Measurements from ENCODE around the gene FGF3. TPM values are rescaled to one million over a fixed set of nuclear protein-coding genes. Genes with fewer than 3 reads are reported as not detected.

Gene FGF3
- total RNA-seq, 1 donor from 2014 or later = not detected

DNA sequence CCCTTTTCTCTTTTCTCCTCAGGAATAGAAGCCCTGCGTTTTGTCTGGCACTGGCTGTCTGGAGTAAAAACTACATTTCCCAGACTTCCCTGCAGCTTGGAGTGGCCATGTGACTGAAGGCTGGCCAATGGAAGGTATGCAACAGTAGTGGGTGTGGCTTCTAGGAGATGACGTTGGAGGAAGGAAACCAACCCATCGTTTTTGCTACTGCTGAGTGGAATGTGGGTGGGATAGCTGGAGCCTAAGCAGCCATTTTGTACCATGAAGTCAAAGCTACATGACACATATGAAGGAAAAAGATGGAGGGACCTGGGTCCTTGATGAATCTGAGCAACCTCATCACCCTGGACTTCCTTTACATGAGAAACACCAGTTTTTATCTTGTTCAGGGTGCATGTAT, 19.6 kb downstream of the FGF3 start:
- H3K27me3 Mint-ChIP-seq (ENCODE audit: low read depth) = peaks cover 9% of the 10 kb centered on the region
- H3K4me3 Mint-ChIP-seq (ENCODE audit: unreplicated experiment) = no peak overlapping the region
- H3K36me3 Mint-ChIP-seq (ENCODE audit: low read depth) = no peaks in the 10 kb centered on the region
- no peak for DNase-seq (ENCODE audit: low spot score)
- no peaks in the 10 kb centered on the region for H3K9me3 Mint-ChIP-seq (ENCODE audit: low read depth)
- no peaks in the 10 kb centered on the region for H3K4me1 Mint-ChIP-seq (ENCODE audit: low read depth)
- TF ChIP-seq, protein P1, sequence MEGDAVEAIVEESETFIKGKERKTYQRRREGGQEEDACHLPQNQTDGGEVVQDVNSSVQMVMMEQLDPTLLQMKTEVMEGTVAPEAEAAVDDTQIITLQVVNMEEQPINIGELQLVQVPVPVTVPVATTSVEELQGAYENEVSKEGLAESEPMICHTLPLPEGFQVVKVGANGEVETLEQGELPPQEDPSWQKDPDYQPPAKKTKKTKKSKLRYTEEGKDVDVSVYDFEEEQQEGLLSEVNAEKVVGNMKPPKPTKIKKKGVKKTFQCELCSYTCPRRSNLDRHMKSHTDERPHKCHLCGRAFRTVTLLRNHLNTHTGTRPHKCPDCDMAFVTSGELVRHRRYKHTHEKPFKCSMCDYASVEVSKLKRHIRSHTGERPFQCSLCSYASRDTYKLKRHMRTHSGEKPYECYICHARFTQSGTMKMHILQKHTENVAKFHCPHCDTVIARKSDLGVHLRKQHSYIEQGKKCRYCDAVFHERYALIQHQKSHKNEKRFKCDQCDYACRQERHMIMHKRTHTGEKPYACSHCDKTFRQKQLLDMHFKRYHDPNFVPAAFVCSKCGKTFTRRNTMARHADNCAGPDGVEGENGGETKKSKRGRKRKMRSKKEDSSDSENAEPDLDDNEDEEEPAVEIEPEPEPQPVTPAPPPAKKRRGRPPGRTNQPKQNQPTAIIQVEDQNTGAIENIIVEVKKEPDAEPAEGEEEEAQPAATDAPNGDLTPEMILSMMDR (IDR thresholded peaks at IDR 0.05) = no peak
- H3K27ac Mint-ChIP-seq (ENCODE audit: unreplicated experiment) = no peak overlapping the region

DNA sequence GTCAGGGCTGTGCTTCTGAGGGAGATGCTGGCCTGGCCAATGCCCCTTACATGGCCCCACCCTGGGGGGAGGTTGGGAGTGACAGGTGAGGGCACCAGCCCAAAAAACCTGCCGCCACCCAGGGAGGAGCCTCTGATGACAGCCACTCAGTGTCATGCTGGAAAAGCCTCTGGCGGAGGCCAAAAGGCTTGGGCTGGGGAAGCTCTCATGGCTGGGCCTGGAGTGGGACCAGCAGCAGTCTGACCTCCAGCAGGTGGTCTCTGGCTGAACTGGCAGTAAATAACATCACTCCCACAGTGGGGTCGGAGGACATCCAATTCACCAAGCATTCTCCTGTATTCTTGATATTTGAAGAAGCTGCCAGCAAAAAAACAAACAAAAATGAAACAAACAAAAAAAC, 20.1 kb downstream of the FGF3 start:
- DNase-seq (ENCODE audit: low spot score) = no peak
- Mint-ChIP-seq H3K27me3 (ENCODE audit: low read depth) (peaks cover 5% of the 10 kb centered on the region), H3K9me3 (ENCODE audit: low read depth) (no peaks in the 10 kb centered on the region), H3K4me1 (ENCODE audit: low read depth) (no peaks in the 10 kb centered on the region), H3K4me3 (ENCODE audit: unreplicated experiment) (no peak overlapping the region), H3K27ac (ENCODE audit: unreplicated experiment) (no peak overlapping the region), H3K36me3 (ENCODE audit: low read depth) (no peaks in the 10 kb centered on the region)
- TF ChIP-seq, protein P1 (IDR thresholded peaks at IDR 0.05) = no peak

DNA sequence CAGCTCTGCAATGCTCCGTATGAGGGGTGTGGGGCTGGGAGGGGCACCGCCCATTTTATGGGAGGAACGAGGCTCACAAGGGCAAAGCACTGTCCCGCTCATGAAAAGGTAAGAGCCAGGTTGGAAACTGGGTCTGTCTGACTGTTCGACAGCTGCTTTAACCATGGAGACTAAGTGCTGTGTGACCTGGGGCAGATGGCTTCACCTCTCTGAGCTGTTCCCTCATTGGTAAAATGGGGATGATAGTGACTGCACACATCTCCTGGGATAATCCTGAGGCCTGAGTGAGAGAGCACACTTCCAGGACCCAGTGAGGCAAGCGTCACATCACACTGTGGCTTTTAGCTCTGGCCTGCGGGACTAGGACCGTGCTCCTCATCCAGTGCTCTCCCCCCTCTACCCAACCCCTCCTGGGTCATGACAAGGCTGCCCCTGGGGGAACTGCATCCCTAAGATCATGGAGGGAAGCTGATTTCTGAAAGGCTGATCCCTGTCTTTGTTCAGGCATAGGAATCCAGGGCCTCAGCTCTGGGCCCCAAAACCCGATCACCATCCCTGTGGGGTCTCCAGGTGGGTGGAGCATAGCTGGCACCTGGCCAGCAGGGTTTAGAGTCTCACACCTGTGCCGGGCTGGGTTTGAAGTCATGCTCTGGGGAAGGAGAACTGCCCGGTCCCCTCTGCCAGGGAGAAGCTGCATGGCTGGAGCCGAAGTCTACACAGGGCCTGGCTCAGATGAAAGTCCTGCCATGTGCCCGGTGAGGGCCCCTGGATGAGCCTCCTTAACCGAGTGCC, 21.3 kb downstream of the FGF3 start:
- Mint-ChIP-seq H3K27ac (ENCODE audit: unreplicated experiment) (no peak overlapping the region), H3K4me1 (ENCODE audit: low read depth) (no peaks in the 10 kb centered on the region), H3K4me3 (ENCODE audit: unreplicated experiment) (no peak overlapping the region), H3K9me3 (ENCODE audit: low read depth) (no peaks in the 10 kb centered on the region), H3K27me3 (ENCODE audit: low read depth) (peaks cover 4% of the 10 kb centered on the region), H3K36me3 (ENCODE audit: low read depth) (no peaks in the 10 kb centered on the region)
- TF ChIP-seq, protein P1 (IDR thresholded peaks at IDR 0.05) = no peak
- DNase-seq (ENCODE audit: low spot score) = no peak

DNA sequence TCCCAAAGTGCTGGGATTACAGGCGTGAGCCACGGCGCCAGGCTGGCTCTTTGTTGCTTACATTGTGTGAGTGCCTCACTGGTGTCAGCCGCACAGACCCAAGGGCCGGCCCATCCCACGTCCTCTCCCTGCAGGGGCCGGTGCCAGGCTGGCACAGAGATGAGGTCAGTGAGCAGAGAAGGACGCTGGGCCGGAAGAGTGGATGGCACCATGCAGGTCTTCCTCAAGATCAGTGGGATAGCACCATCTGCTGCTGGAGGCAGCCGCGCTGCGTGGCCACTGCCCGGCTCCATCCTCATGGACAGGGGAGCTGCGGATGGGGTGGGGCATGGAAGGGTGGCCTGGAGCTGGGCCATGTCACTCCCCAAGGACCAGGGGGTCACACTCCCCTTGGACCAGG, 22.1 kb downstream of the FGF3 start:
- DNase-seq (ENCODE audit: low spot score) = no peak
- no peaks in the 10 kb centered on the region for H3K4me1 Mint-ChIP-seq (ENCODE audit: low read depth)

DNA sequence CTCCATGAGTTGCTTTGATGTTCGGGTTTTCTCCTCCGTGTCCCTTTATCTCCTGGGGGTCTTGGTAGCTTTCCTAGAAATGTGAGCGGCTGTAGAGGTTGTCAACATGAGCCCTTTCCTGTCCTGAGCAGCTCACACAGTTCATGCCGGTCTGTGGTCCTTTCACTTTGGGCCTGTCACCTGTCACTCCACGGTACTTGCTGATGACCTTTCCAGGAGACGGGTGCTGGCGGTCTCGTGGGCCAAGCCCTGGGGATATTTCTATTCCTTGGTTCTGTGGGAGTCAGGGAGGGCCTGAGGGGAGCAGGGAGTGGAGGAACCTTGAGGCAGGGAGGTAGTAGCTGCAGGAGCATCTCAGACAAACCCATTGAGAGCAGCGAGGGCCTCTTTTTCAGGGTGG, 23.2 kb downstream of the FGF3 start:
- Mint-ChIP-seq H3K27me3 (ENCODE audit: low read depth) (peaks cover 1% of the 10 kb centered on the region), H3K4me3 (ENCODE audit: unreplicated experiment) (no peak overlapping the region), H3K27ac (ENCODE audit: unreplicated experiment) (no peak overlapping the region), H3K4me1 (ENCODE audit: low read depth) (peaks cover 8% of the 10 kb centered on the region), H3K36me3 (ENCODE audit: low read depth) (no peaks in the 10 kb centered on the region), H3K9me3 (ENCODE audit: low read depth) (no peaks in the 10 kb centered on the region)
- no peak for DNase-seq (ENCODE audit: low spot score)
- TF ChIP-seq, protein P1 (IDR thresholded peaks at IDR 0.05) = no peak

More for the DNA sequence above, 22.1 kb downstream of the FGF3 start:
- no peaks in the 10 kb centered on the region for H3K9me3 Mint-ChIP-seq (ENCODE audit: low read depth)
- H3K27ac Mint-ChIP-seq (ENCODE audit: unreplicated experiment) = no peak overlapping the region
- no peaks in the 10 kb centered on the region for H3K36me3 Mint-ChIP-seq (ENCODE audit: low read depth)
- H3K27me3 Mint-ChIP-seq (ENCODE audit: low read depth) = peaks cover 1% of the 10 kb centered on the region
- TF ChIP-seq, protein P1 (IDR thresholded peaks at IDR 0.05) = peak; percentile 62
- no peak overlapping the region for H3K4me3 Mint-ChIP-seq (ENCODE audit: unreplicated experiment)
